Measurements from ENCODE around the gene LRRN2.
"Not testable (repeated sequence)": the region's sequence is repeated elsewhere in the genome, so short reads cannot be mapped to it uniquely, and the experiment has no call there.

The LRRN2 gene

DNA sequence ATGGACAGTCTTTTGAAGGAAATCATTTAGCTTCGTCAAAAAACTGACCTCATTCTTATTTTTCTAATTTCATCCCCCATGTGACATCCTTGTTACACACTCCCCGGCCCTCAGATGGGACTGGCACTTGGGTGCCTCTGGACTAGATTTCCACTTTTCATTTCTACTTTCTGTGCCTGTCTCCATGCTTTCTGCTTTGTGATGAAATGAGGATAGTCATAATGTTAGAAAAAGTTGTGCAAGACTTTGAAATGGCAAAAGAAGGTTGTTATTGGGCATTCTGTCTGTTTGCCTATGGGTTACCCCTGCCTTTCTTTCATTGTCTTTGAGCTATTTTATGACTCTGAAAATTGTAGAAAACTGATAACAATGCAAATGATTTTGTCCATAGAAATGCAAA lies 114.4 kb downstream of the LRRN2 start:
- DNase-seq: no peak

DNA sequence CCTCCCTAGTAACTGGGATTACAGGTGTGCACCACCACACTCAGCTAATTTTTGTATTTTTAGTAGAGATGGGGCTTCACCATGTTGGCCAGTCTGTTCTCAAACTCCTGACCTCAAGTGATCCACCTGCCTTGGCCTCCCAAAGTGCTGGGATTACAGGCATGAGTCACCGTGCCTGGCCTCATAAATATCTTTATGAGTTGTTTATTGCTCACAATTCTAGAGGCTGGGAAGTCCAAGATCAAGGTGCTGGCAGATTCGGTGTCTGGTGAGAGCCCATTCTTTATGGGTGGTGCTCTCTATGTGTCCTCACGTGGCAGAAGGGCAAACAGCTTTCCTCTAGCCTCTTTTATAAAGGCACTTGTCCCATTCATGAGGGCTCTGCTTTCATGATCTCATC lies 115.5 kb downstream of the LRRN2 start:
- not testable (repeated sequence) for DNase-seq

DNA sequence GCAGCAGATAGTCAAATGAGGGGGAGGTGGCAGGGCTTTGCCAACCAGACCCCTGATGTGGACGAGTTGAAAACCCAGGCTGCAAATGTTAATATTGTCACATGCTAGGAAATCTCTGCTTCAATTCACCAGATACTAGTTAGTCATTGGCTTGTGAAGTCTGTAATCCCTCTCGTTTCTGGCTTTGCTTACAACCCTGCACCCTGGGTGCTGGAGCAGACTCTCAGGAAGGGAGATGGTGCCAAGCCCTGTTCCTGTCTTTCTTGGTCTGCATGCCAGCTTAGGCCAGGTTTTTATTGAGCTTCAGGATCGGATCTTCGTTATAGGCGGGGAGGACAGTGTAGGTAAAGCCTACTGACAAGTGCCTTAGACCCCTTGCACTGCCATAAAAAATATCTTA lies 116.1 kb downstream of the LRRN2 start:
- DNase-seq: no peak

DNA sequence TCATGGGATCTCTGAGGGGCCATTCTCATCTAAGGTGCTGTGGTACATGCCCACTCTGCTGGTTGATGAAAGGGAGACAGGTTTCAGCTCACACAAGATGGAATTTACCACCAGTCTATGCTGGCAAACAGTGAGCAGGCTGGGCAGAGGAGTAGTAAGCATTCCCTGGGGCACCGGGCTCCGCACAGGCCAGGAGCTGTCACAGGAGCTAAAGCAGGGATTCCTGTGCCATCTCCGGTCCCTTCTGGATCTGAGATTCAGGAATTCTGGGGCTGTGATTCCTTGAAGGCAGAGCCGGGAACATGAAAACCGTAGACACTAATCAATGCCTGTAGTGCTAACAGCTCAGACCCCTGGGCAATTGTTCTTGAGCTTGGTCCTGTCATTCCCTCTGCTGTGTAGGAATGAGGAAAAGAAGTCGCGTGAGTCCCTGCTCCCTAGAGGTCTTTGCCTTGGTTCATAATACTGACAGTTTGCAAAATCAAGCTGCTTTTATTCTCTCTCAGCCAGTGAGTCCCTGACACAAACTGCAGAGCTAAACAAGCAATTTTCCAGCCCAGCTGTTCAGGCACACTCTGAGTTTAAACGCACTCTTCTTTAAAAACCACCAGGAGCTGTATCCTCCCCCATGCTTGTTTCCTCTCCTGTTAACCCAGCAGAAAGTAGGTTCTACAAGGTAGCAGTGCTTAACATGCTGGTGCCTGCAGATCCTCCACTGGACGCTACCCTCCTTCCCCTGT lies 116.8 kb downstream of the LRRN2 start:
- no peak for DNase-seq
